Adipocyte (in vitro differentiated cells): ENCODE measurements around the gene VWA5B1.

Experiments used
- DNase-seq: peaks from one replicate; pipeline ENCODE4 v3.0.0-alpha.2; 2015; ENCODE audit warnings: low read depth
- H3K27me3 ChIP-seq: replicated peaks from 2 replicates; pipeline ENCODE4 v1.7.0; 2013; ENCODE audit warnings: mild to moderate bottlenecking, low read length, moderate library complexity; ENCODE audit not compliant: control insufficient read depth, insufficient read depth
- H3K36me3 ChIP-seq: 2 replicates; pipeline ENCODE4 v1.7.0; 2013; ENCODE audit warnings: low read length, mild to moderate bottlenecking, moderate library complexity; ENCODE audit not compliant: control insufficient read depth, insufficient read depth, severe bottlenecking
- H3K4me1 ChIP-seq: 2 replicates; pipeline ENCODE4 v1.7.0; 2013; ENCODE audit warnings: mild to moderate bottlenecking, low read length, moderate library complexity; ENCODE audit not compliant: control insufficient read depth, insufficient read depth
- H3K4me3 ChIP-seq: 2 replicates; pipeline ENCODE4 v1.7.0; 2013; ENCODE audit warnings: mild to moderate bottlenecking, low read length, moderate library complexity
- H3K9ac ChIP-seq: 2 replicates; pipeline ENCODE4 v1.7.0; 2013; ENCODE audit warnings: mild to moderate bottlenecking, low read length, moderate library complexity
- H3K9me3 ChIP-seq: 2 replicates; pipeline ENCODE4 v1.7.0; 2013; ENCODE audit warnings: mild to moderate bottlenecking, low read length, moderate library complexity; ENCODE audit not compliant: control insufficient read depth

The VWA5B1 gene

DNA sequence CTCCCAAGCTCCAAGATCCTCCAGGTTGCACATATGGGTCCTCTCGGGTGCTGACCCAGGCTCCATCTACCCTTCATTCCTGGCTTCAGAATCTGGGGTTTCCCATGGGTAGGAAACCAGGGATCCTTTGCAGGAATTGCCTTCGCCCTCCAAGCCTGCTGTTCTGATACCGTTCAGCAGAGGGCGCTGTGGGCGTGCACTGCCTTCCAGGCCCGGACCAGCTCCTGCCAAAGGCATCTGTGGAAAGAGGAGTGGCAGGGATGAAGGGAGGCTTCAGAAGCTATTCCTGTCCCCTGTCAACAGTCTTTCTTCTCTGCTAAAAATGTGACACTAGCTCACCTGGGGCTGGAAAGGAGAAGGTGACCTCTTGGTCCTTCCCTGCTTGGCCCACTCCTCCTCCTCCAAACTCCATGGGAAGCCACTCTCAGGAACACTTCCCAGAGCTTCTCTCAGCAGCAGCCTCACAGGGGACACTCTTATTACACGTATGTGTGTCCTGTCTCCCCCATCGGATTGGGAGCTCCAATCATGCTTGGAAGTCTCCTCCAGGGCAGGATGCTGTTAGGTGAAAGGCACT is 71.2 kb downstream of the VWA5B1 start:
- peaks cover 75% of the 10 kb centered on the region for H3K27me3 ChIP-seq
- peaks cover 22% of the 10 kb centered on the region for H3K4me1 ChIP-seq
- H3K9me3 ChIP-seq, result no peaks in the 10 kb centered on the region
- H3K4me3 ChIP-seq, result no peak overlapping the region
- DNase-seq, result peak; percentile 65
- H3K36me3 ChIP-seq, result no peaks in the 10 kb centered on the region
- no peak overlapping the region for H3K9ac ChIP-seq

DNA sequence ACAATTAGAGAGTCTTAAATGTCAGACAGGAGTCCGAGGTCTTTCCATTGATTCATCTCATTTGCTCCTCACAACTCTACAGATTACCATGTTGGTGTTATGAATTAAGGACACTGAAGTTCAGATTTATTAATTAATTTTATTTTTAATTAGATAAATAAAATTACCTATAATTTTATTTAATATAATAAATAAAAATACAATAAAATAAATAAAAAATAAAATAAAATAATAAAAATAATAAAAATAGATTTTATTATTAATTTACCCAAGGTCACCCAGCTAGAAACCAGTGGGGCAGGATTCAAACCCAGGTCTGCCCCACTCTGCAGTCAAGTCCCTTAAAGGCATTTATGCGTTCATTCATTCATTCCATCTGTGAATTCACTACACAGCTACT is 72.2 kb downstream of the VWA5B1 start:
- Histone ChIP-seq H3K4me1 (peaks cover 25% of the 10 kb centered on the region), H3K4me3 (no peak overlapping the region), H3K36me3 (no peaks in the 10 kb centered on the region), H3K9ac (no peak overlapping the region), H3K27me3 (peaks cover 75% of the 10 kb centered on the region), H3K9me3 (no peaks in the 10 kb centered on the region)
- DNase-seq, result no peak

DNA sequence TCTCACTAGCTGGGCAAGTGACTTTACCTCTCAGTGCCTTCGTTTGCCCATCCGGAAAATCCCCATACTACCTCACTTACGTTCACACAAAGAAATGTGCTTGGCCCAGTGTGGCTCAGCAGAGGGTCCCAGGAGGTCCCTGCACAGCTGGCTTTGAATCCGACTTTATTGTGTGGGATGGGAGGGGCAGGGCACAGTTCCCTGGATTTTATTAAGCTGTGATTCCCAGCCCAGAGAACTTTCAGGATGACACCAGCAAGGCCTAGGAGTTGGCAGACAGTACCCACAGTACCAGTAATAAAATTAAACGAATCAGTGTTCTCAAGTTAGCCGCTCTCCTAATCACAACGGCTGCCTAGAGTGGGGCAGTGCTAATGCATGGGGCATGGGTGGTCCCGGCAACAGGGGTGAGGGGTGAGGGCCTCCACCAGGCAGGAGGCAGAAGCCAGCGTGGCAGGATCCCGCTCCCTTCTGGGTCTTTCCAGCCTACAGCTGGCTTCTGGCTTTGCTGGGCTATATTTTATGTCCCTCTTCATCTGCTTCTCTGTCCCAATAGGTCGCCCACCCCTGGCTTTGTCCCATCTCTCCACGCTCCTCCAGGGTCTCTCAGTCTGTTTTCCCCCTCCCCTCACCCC is 74.9 kb downstream of the VWA5B1 start:
- DNase-seq, result no peak
- Histone ChIP-seq H3K9ac (no peak overlapping the region), H3K4me3 (no peak overlapping the region), H3K4me1 (peaks cover 12% of the 10 kb centered on the region), H3K9me3 (no peaks in the 10 kb centered on the region), H3K27me3 (peaks cover 74% of the 10 kb centered on the region), H3K36me3 (no peaks in the 10 kb centered on the region)

DNA sequence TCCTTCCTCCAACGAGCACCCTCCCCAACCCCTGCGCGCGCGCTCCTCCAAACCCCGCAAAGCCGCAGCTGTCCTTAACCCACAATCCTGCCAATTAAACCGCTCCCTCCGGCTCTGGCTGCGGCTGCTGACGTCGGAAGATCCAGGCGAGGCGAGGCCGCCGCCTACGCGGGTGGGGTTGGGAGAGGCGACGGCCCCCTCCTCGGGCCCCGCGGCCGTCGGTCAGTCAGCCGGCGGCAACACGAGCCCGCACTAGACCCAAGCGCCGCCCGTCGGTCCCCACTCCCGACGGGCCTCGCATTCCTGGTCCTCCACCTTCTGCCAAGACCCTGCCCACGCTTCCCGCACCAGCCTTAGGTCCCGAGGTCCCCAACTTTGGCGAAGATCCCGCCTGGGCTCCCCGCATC is 75.4 kb downstream of the VWA5B1 start:
- Histone ChIP-seq H3K9me3 (no peaks in the 10 kb centered on the region), H3K4me3 (no peak overlapping the region), H3K27me3 (peaks cover 75% of the 10 kb centered on the region), H3K4me1 (peaks cover 12% of the 10 kb centered on the region), H3K9ac (no peak overlapping the region), H3K36me3 (no peaks in the 10 kb centered on the region)
- DNase-seq, result peak; percentile 46

DNA sequence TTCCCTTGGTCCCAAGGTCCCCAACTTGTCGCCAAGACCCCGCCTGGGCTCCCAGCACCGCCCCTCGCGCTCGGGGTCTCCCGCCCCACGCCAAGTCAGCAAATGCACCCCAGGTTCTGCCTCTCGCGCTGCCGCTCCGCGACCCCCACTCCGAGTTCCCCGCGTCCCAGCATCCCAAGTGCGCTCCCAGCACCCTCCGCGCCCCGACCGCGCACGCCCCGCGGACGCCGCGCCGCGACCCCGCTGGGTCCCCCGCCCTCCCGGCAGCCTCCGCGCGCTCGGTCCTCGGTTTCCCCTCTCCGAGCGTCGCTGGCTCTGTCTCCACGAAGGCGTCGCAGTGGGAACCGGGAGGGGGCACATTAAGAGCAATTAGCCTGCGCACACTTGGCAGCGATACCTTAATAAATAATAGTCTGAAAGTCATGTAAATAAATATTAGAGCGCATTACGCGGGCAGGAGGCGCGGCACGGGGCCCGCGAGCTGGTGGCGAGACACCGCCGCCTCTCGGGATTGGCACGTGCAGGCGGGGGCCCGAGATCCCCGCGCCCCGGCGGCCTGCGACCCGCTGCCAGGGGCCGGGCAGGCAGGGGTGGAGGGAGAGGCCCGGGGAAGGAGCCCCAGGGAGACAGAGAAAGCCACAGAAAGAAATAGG is 75.9 kb downstream of the VWA5B1 start:
- DNase-seq, result no peak
- peak overlapping the region; percentile 48 for H3K4me3 ChIP-seq
- peaks cover 12% of the 10 kb centered on the region for H3K4me1 ChIP-seq
- H3K9me3 ChIP-seq, result no peaks in the 10 kb centered on the region
- H3K9ac ChIP-seq, result no peak overlapping the region
- peaks cover 70% of the 10 kb centered on the region for H3K27me3 ChIP-seq
- H3K36me3 ChIP-seq, result no peaks in the 10 kb centered on the region

DNA sequence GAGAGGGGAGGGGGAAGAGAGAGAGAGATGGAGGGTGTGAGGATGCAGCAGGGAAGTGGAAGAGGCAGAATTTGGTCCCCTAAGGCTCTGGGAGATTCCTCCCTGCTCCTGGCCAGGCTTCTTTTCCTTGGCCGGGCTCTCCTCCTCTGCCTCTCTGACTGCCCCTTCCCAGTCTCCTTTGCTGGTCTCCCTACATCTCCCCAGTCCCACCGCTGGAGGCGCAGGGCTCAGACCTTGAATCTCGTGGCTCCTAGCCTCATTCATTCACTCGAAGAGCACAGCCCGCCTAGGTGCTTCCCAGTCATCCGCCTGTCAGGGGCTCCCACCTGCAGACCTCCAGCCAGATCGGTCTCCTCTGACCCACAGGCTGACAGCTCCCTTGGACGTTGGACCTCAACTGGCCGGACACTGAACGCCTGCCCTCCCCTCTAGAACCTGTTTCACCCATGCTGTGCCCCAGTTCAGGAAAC is 76.5 kb downstream of the VWA5B1 start:
- Histone ChIP-seq H3K27me3 (peaks cover 72% of the 10 kb centered on the region), H3K4me1 (peaks cover 12% of the 10 kb centered on the region), H3K36me3 (no peaks in the 10 kb centered on the region), H3K9ac (no peak overlapping the region), H3K4me3 (peak overlapping the region; percentile 48), H3K9me3 (no peaks in the 10 kb centered on the region)
- DNase-seq, result peak; percentile 50

DNA sequence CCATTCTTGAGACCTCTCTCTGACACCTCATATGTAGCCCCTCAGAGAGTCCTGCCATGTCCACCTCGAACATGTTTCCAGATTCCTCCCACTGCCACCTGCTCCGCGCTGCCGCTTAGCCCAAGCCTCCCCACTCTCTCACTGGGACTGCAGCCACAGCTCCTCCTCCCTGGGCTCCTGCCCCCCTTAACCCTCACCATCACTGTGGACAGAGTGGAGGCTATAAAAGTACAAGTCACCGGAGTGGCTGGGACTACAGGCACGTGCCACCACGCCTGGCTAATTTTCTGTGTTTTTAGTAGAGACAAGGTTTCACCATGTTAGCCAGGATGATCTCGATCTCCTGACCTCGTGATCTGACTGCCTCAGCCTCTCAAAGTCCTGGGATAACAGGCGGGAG is 77.0 kb downstream of the VWA5B1 start:
- Histone ChIP-seq H3K36me3 (no peaks in the 10 kb centered on the region), H3K4me1 (peaks cover 12% of the 10 kb centered on the region), H3K9ac (no peak overlapping the region), H3K4me3 (no peak overlapping the region), H3K9me3 (no peaks in the 10 kb centered on the region), H3K27me3 (peaks cover 73% of the 10 kb centered on the region)
- DNase-seq, result no peak

DNA sequence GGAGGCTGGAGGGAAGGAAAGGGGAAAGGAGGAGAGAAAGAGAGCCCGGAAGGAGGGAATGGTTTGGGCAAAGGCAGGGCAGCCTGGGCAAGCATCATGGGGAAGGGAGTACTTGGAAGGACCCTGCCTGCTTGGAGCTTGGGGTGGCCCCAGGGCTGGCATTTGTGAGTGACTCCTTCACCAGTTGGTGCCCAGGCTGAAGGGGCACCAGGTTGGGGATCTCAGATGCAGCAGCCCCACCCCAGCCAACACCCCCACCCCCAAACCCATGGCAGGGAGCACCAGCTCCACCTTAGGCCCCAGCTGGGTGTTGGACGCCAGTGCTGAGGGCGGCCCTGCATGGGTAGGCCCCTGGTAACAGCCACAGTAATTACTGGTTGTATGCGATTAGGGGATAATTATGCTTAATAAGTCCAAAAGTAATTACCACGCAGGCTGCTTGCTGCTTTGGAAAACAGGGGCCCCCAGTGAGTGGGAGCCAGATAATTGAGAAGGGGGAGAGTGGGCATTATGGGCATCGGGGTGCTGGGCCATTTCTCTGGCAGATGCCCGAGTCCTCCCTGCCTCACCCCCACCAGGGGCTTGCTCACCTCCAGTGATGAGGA is 78.3 kb downstream of the VWA5B1 start:
- no peak for DNase-seq
- no peak overlapping the region for H3K9ac ChIP-seq
- H3K9me3 ChIP-seq, result no peaks in the 10 kb centered on the region
- H3K36me3 ChIP-seq, result no peaks in the 10 kb centered on the region
- peaks cover 76% of the 10 kb centered on the region for H3K27me3 ChIP-seq
- H3K4me3 ChIP-seq, result no peak overlapping the region
- H3K4me1 ChIP-seq, result peaks cover 12% of the 10 kb centered on the region

DNA sequence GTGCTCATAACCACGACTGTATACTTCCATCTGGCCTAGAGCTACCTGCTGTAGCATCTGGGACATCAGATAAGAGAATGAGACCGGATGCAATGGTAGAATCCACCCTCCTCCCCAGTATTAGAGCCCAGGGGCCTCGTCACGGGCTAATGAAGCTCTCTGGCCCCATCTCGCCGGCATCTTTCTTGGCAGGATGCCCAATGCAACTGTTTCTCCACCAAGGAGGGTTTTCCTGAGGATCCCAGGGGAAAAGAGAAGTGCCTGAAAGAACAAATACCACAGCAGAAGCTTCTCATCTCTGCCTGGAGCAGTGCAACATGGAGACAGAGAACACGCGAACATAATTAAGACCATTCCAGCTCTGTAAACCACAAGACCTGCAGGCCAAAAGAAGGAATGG is 80.0 kb downstream of the VWA5B1 start:
- no peaks in the 10 kb centered on the region for H3K36me3 ChIP-seq
- peaks cover 18% of the 10 kb centered on the region for H3K4me1 ChIP-seq
- no peak overlapping the region for H3K4me3 ChIP-seq
- peak; percentile 55 for DNase-seq
- H3K27me3 ChIP-seq, result peaks cover 60% of the 10 kb centered on the region
- H3K9ac ChIP-seq, result no peak overlapping the region
- H3K9me3 ChIP-seq, result no peaks in the 10 kb centered on the region

DNA sequence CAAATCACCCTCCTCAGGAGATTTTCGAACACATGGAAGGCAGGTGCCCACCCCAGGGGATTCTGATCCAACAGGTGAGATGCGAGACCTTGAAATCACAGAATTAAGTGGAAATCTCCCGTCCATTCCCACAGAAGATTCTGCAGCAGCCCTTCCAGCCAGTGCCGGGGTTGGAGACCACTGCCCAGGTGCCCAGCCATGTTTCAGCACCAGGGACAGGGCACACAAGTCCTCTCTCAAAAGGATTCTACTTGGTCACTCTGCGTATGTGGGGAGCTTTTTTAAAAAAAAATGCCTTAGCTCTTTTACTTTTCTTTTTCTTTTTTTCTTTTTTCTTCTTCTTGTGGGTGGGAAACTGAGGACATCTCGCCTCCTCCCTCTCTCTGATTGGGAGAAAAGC is 80.7 kb downstream of the VWA5B1 start:
- H3K36me3 ChIP-seq, result no peaks in the 10 kb centered on the region
- H3K27me3 ChIP-seq, result peaks cover 57% of the 10 kb centered on the region
- peak; percentile 55 for DNase-seq
- H3K9me3 ChIP-seq, result no peaks in the 10 kb centered on the region
- no peak overlapping the region for H3K9ac ChIP-seq
- H3K4me1 ChIP-seq, result peaks cover 17% of the 10 kb centered on the region
- H3K4me3 ChIP-seq, result no peak overlapping the region

DNA sequence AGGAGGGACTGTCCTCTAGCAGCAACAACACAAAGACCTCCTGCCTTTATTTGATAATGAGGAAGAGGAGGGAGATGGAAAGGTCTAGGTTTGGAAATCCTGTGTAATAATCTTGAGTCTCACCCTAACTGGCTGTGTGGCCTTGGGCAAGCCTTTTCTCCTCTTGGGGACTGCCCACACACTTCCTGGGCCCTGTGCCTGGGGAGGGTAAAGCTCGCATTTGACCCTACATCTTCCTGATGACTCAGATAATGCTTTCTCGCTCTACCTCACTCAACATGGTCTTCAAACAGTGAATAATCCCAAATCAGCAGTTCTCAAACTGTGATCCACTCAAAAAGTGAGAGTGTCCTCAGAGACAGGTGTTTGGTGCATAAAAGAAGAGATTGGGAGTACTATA is 81.2 kb downstream of the VWA5B1 start:
- H3K27me3 ChIP-seq, result peaks cover 55% of the 10 kb centered on the region
- no peak for DNase-seq
- no peaks in the 10 kb centered on the region for H3K36me3 ChIP-seq

More for the DNA sequence above, 81.2 kb downstream of the VWA5B1 start:
- Histone ChIP-seq H3K4me1 (peaks cover 13% of the 10 kb centered on the region), H3K4me3 (no peak overlapping the region), H3K9ac (no peak overlapping the region), H3K9me3 (no peaks in the 10 kb centered on the region)
